NCI-H446 treated with DMSO at 0.1 percent for 48 hours (cell line): ENCODE results near the gene PI4KA.
"Not testable (repeated sequence)": the region's sequence is repeated elsewhere in the genome, so short reads cannot be mapped to it uniquely, and the experiment has no call there.

Experiments
- DNase-seq: peaks from one replicate; lab custom pipeline; 2025; lab: John Stamatoyannopoulos, UW

Gene PI4KA

DNA sequence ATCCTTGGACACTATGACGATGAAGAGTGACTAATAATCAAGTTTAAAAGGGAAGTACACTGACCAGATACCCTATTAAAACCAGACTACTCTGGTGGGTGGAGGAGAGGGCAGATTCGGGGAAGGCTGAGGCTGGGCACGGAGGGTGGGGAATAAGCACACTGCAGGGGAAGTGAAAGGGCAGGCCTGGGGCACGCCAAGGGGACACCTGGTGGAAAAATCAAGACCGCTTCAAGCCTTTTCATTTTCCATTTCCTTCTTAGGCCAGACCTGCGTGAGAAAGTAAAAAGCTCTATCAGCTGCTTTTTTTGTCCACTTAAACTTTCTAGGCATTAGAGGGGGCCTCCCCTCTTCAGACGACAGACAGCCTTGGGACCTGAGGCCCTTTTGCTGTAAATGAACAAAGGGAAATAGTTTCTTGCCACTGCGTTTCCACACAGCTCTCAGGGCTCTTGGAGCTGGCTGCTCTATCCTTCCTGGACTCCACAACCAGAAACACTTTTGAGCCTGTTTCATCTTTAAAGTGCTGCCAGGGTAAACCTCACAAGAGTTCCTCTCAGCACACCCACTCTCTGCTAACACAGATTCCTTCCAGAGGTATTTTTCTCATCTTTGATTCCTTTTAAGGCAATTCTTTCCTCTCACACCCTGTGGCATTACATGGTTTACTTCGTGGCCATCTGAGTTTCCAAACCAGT lies 109.7 kb downstream of the PI4KA start:
- DNase-seq: no peak

GRCh38 chr22:20748082-20748481 lies 110.5 kb downstream of the PI4KA start:
- DNase-seq: no peak

- DNase-seq: no peak
Measured at GRCh38 chr22:20747223-20747622, 111.4 kb downstream of the PI4KA start.

GRCh38 chr22:20746431-20747189 lies 112.0 kb downstream of the PI4KA start:
- DNase-seq: no peak

- no peak for DNase-seq
Measured at GRCh38 chr22:20745119-20745518, 113.5 kb downstream of the PI4KA start.

- no peak for DNase-seq
Measured at GRCh38 chr22:20744456-20744855, 114.2 kb downstream of the PI4KA start.

DNA sequence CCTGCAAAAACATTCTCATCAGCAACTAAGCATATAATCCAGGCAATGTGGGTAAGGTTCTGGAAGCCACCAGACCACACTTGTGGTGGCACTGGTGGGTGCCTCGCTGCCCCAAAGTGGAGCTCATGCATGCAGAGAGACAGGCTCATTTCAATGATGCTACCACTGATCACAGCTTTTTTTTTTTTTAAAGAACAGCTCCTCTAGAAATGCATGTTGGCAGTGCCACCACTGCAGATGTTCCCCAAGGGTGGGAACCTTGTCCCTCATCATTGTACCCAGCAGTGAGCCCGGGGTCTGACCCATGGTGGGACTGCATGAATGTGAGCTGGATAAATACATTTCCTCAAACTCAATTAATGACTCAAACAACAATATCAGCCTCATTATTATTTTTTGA lies 115.8 kb downstream of the PI4KA start:
- no peak for DNase-seq

- DNase-seq: no peak
Measured at GRCh38 chr22:20741634-20742581, 116.7 kb downstream of the PI4KA start.

DNA sequence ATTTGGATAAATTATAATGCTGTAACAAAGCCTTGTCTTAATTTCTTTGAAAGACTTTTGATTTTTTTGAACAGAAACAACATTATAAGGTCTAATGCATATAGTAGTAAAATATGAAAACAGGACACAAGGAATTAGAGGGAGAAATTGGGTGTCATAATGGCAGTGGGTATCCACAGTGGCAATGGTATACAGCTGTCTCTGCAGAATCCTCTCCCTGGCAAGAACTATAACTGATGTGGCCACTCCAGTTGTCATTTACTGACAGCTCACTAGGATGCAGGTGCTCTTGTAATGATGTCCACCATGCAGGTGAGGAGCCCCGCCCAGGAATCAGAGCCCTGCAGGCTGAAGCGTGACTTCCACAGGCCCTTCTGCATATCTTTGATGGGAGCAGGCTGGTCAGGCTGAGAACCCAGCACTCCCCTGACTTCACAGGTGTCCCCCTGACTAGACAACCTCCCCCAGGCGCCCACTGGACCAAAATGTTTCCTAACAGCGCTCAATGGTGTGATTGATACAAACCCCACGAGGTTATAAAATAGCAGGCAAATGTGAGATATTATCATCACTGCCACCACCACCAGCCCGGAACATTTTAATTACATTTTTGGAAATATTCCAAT lies 117.5 kb downstream of the PI4KA start:
- no peak for DNase-seq

DNA sequence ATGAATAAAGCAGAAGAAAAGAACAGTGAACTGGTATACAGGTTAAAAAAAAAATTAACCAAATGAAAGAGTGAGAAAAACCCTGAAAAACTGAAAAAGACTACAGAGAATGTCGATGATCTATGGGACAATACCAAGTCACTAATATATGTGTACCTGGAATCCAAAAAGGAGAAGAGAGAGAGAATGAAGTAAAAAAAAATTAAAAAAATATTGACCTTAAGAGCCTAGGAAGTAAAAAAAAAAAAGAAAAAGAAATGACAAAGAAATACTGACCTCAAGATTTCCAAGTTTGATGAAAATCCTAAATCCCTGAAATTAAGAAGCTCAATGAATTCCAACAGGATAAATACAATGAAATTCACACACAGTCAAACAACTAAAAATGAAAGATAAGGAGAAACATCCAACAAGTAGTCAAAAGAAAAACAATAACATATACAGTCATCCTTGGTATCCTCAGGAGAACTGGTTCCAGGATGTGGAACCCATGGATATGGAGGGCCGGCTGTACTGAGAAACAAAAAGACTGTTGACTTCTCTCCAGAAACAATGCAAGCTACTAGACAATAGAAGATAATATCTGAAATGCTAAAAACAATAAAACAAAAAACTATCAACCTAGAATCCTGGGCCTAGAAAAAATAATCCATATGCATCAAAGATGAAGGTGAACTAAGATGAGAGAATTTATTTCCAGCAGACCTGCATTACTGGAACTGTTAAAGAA lies 118.2 kb downstream of the PI4KA start:
- no peak for DNase-seq

- no peak for DNase-seq
Measured at GRCh38 chr22:20738394-20739089, 120.1 kb downstream of the PI4KA start.

- not testable (repeated sequence) for DNase-seq
Measured at GRCh38 chr22:20736891-20737290, 121.7 kb downstream of the PI4KA start.

GRCh38 chr22:20735356-20736162 lies 123.1 kb downstream of the PI4KA start:
- DNase-seq: not testable (repeated sequence)

GRCh38 chr22:20732431-20732830 lies 126.2 kb downstream of the PI4KA start:
- not testable (repeated sequence) for DNase-seq

- DNase-seq: no peak
Measured at GRCh38 chr22:20729194-20729593, 129.4 kb downstream of the PI4KA start.

DNA sequence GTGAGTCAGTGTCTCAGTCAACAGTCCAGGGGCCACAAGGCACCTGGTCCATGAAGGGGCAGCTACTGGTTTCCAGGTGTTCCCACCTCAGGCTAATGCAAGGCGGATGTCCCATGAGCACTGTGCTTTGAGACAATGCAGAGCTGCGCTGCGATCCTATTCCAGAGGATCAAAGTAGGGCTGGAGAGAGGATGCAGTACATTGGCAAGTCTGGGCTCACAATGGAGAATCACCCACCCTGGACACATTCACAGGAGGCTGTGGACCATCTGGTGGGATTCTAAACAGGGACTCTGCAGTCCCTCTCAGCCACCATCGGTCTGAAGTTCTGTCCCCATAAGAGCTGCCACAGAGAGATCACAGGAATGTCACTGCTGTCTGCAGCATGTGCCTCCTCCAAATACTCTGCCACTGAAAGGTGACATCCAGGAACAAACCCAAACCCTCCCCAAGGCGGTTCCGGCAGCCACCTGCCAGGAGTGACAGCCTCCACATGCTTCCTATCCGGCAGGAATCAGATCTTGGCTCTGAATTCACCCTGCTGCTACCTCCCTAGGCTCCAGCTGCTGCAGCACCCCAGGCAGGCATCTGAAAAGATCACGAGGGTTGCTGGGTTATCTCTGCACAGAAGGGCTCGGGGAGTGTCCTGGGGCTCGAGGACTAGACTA lies 130.0 kb downstream of the PI4KA start:
- no peak for DNase-seq

DNA sequence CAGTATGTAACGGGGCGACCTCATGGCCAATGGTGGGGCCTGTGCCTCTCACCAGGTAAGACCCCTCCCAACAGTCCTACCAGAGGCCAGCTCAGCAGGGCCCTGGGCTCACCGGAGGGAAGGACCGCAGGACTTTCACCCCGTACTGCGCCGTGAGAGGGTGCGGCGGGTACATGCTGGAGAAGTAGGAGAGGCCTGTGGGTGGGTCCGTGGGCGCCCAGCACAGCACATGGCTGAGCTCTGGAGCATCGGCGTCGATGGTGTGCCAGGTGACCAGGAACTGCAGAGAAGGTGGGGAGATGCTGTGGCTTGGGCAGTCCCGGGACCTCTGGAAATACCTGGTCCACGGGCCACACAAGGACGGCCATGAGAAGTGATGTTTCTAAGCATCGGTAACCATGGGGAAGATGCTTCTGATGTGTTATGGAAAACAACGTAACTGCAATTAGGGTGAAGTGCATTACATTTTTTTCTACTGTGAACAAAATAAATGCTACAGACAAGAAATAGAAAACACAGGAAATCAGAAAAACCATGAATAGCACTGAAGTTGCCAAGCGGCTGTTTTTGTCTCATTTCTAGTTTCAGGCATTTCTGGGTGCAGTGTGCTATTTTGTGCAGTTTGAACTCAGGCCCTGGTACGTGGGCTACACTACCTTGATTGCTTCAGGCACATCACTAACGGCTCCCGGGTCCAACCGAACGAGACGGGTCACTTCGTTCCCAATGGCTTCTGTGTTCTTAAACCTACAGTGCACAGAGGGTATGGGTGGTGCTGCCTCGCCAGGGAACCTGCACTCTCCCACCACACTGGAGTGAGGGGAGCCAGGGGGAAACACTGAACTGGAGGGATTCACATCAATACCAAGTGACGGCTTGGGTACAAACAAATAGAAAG lies 131.2 kb downstream of the PI4KA start:
- no peak for DNase-seq

DNA sequence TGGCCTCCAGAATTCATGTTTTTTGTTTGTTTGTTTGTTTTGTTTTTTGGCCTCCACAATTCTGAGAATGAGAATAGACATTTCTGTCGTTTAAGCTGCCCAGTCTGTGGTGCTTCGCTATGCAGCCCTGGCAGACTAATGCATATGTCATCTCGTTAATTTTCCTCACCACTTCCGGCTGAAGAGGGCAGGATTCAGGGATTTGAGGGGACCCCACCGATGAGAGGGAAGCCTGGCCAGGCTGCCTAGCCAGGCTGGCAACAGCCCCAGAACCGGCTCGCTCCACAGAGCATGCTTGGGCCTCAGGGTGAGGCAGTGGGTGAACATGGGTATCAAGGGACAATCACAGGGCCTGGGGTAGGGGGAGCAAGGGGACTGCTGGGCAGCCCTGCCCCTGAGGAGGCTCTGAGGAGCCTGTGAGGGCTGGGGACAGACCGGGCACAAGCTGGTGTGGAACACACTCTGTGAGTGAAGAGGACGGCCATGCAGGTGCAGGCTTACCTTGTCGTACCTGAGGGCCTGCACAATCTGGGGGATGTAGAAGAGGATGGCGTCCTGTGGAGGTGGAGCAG lies 132.5 kb downstream of the PI4KA start:
- no peak for DNase-seq
